ENCODE data around the gene PPIF. TPM values are rescaled to one million over a fixed set of nuclear protein-coding genes. Genes with fewer than 3 reads are reported as not detected.

PPIF gene
- total and polyA plus RNA-seq, 2 donors, result 17.4 to 39.4 TPM

- H3K4me1 ChIP-seq (ENCODE audit: insufficient read depth), result peaks cover 2% of the 10 kb centered on the region
- no peak for DNase-seq (ENCODE audit: extremely low spot score)
- 51% methylated on average over 9 of the region's 9 CpGs for WGBS
These were observed 33.9 kb downstream of the PPIF start for GRCh38 chr10:79380946-79381721.

GRCh38 chr10:79381804-79382221 is 34.5 kb downstream of the PPIF start:
- no peak overlapping the region for H3K4me3 ChIP-seq (ENCODE audit: low read depth, low read length)
- peaks cover 2% of the 10 kb centered on the region for H3K4me1 ChIP-seq (ENCODE audit: insufficient read depth)
- DNase-seq (ENCODE audit: extremely low spot score), result no peak
- peak overlapping the region; percentile 83 for H3K27ac ChIP-seq (ENCODE audit: low read depth)
- 22% methylated on average over 11 of the region's 11 CpGs for WGBS
- no peaks in the 10 kb centered on the region for H3K36me3 ChIP-seq (ENCODE audit: insufficient read depth)

More at GRCh38 chr10:79380946-79381721, 33.9 kb downstream of the PPIF start:
- peak overlapping the region; percentile 83 for H3K27ac ChIP-seq (ENCODE audit: low read depth)
- no peak overlapping the region for H3K4me3 ChIP-seq (ENCODE audit: low read depth, low read length)
- no peaks in the 10 kb centered on the region for H3K36me3 ChIP-seq (ENCODE audit: insufficient read depth)

GRCh38 chr10:79382491-79382941 is 35.2 kb downstream of the PPIF start:
- H3K36me3 ChIP-seq (ENCODE audit: insufficient read depth), result no peaks in the 10 kb centered on the region
- H3K4me1 ChIP-seq (ENCODE audit: insufficient read depth), result peaks cover 2% of the 10 kb centered on the region
- WGBS, result 47% methylated on average over 18 of the region's 18 CpGs
- DNase-seq (ENCODE audit: extremely low spot score), result no peak
- peak overlapping the region; percentile 64 for H3K27ac ChIP-seq (ENCODE audit: low read depth)
- H3K4me3 ChIP-seq (ENCODE audit: low read depth, low read length), result no peak overlapping the region

- Histone ChIP-seq H3K4me1 (ENCODE audit: insufficient read depth) (peaks cover 2% of the 10 kb centered on the region), H3K36me3 (ENCODE audit: insufficient read depth) (no peaks in the 10 kb centered on the region), H3K4me3 (ENCODE audit: low read depth, low read length) (no peak overlapping the region), H3K27ac (ENCODE audit: low read depth) (no peak overlapping the region)
- 83% methylated on average over 12 of the region's 12 CpGs for WGBS
- no peak for DNase-seq (ENCODE audit: extremely low spot score)
These were observed 36.8 kb downstream of the PPIF start for GRCh38 chr10:79383974-79384606.

GRCh38 chr10:79384773-79385391 is 37.6 kb downstream of the PPIF start:
- WGBS, result 89% methylated on average over 14 of the region's 14 CpGs
- Histone ChIP-seq H3K36me3 (ENCODE audit: insufficient read depth) (no peaks in the 10 kb centered on the region), H3K4me1 (ENCODE audit: insufficient read depth) (peaks cover 2% of the 10 kb centered on the region), H3K4me3 (ENCODE audit: low read depth, low read length) (no peak overlapping the region), H3K27ac (ENCODE audit: low read depth) (no peak overlapping the region)
- DNase-seq (ENCODE audit: extremely low spot score), result no peak

GRCh38 chr10:79385392-79385795 is 38.1 kb downstream of the PPIF start:
- 88% methylated on average over 9 of the region's 9 CpGs for WGBS
- Histone ChIP-seq H3K27ac (ENCODE audit: low read depth) (no peak overlapping the region), H3K36me3 (ENCODE audit: insufficient read depth) (no peaks in the 10 kb centered on the region), H3K4me1 (ENCODE audit: insufficient read depth) (peaks cover 2% of the 10 kb centered on the region), H3K4me3 (ENCODE audit: low read depth, low read length) (no peak overlapping the region)
- no peak for DNase-seq (ENCODE audit: extremely low spot score)

GRCh38 chr10:79385804-79386531 is 38.7 kb downstream of the PPIF start:
- no peak for DNase-seq (ENCODE audit: extremely low spot score)
- Histone ChIP-seq H3K36me3 (ENCODE audit: insufficient read depth) (no peaks in the 10 kb centered on the region), H3K4me3 (ENCODE audit: low read depth, low read length) (no peak overlapping the region), H3K27ac (ENCODE audit: low read depth) (no peak overlapping the region), H3K4me1 (ENCODE audit: insufficient read depth) (no peaks in the 10 kb centered on the region)
- WGBS, result 86% methylated on average over 28 of the region's 28 CpGs

GRCh38 chr10:79386637-79387465 is 39.6 kb downstream of the PPIF start:
- no peak overlapping the region for H3K4me3 ChIP-seq (ENCODE audit: low read depth, low read length)
- no peaks in the 10 kb centered on the region for H3K4me1 ChIP-seq (ENCODE audit: insufficient read depth)
- H3K36me3 ChIP-seq (ENCODE audit: insufficient read depth), result no peaks in the 10 kb centered on the region
- 65% methylated on average over 24 of the region's 24 CpGs for WGBS
- DNase-seq (ENCODE audit: extremely low spot score), result no peak
- no peak overlapping the region for H3K27ac ChIP-seq (ENCODE audit: low read depth)

- DNase-seq (ENCODE audit: extremely low spot score), result no peak
- no peak overlapping the region for H3K4me3 ChIP-seq (ENCODE audit: low read depth, low read length)
- no peak overlapping the region for H3K27ac ChIP-seq (ENCODE audit: low read depth)
- 63% methylated on average over 5 of the region's 5 CpGs for WGBS
- no peaks in the 10 kb centered on the region for H3K4me1 ChIP-seq (ENCODE audit: insufficient read depth)
- H3K36me3 ChIP-seq (ENCODE audit: insufficient read depth), result no peaks in the 10 kb centered on the region
These were observed 40.3 kb downstream of the PPIF start for GRCh38 chr10:79387466-79387973.

GRCh38 chr10:79387974-79388850 is 40.9 kb downstream of the PPIF start:
- Histone ChIP-seq H3K36me3 (ENCODE audit: insufficient read depth) (no peaks in the 10 kb centered on the region), H3K27ac (ENCODE audit: low read depth) (no peak overlapping the region), H3K4me1 (ENCODE audit: insufficient read depth) (no peaks in the 10 kb centered on the region), H3K4me3 (ENCODE audit: low read depth, low read length) (no peak overlapping the region)
- 66% methylated on average over 11 of the region's 11 CpGs for WGBS
- no peak for DNase-seq (ENCODE audit: extremely low spot score)

GRCh38 chr10:79390057-79390456 is 42.8 kb downstream of the PPIF start:
- Histone ChIP-seq H3K36me3 (ENCODE audit: insufficient read depth) (no peaks in the 10 kb centered on the region), H3K4me1 (ENCODE audit: insufficient read depth) (no peaks in the 10 kb centered on the region), H3K27ac (ENCODE audit: low read depth) (no peak overlapping the region), H3K4me3 (ENCODE audit: low read depth, low read length) (no peak overlapping the region)
- 94% methylated on average over 2 of the region's 2 CpGs for WGBS
- no peak for DNase-seq (ENCODE audit: extremely low spot score)

Measured in urinary bladder (tissue), 4 donors.